DOHH2 (cell line): Measurements from ENCODE around the gene C13orf42.

Source experiments
- H3F3A ChIP-seq: fragments of 200-600 bp; sonication (generic), shearing (Covaris generic); 2 replicates; pipeline ENCODE4 v1.6.0; 2016; ENCODE audit warnings: antibody characterized with exemption, mild to moderate bottlenecking; ENCODE audit not compliant: control insufficient read depth, insufficient read depth
- H3K27ac ChIP-seq: fragments of 200-600 bp; sonication (generic); 2 replicates; pipeline ENCODE4 v1.5.1; 2014; ENCODE audit warnings: low read depth, mild to moderate bottlenecking, low read length, moderate library complexity
- H3K27me3 ChIP-seq: fragments of 200-600 bp; sonication (generic); 2 replicates; pipeline ENCODE4 v1.6.1; 2014; ENCODE audit warnings: mild to moderate bottlenecking, low read length, mixed read lengths; ENCODE audit not compliant: control insufficient read depth
- H3K36me3 ChIP-seq: fragments of 200-600 bp; sonication (generic); 2 replicates; pipeline ENCODE4 v1.6.1; 2014; ENCODE audit warnings: mild to moderate bottlenecking, low read length, moderate library complexity, mixed read lengths; ENCODE audit not compliant: control insufficient read depth
- H3K4me1 ChIP-seq: fragments of 200-600 bp; sonication (generic); 2 replicates; pipeline ENCODE4 v1.6.1; 2014; ENCODE audit warnings: mild to moderate bottlenecking, low read length, mixed read lengths; ENCODE audit not compliant: control insufficient read depth
- H3K4me2 ChIP-seq: fragments of 200-600 bp; sonication (generic); 2 replicates; pipeline ENCODE4 v1.6.0; 2014; ENCODE audit warnings: mild to moderate bottlenecking, low read length, moderate library complexity
- H3K4me3 ChIP-seq: fragments of 200-600 bp; sonication (generic); 2 replicates; pipeline ENCODE4 v1.5.1; 2014; ENCODE audit warnings: mild to moderate bottlenecking, low read length, mixed read lengths
- H3K79me2 ChIP-seq: fragments of 200-600 bp; sonication (generic); 2 replicates; pipeline ENCODE4 v1.6.1; 2014; ENCODE audit warnings: mild to moderate bottlenecking, low read length, mixed read lengths; ENCODE audit not compliant: control insufficient read depth
- H3K9me2 ChIP-seq: fragments of 200-600 bp; sonication (generic); replicated peaks from 2 replicates; pipeline ENCODE4 v1.6.1; 2014; ENCODE audit warnings: mild to moderate bottlenecking, low read length, mixed read lengths; ENCODE audit not compliant: control insufficient read depth
- H3K9me3 ChIP-seq: fragments of 200-600 bp; sonication (generic); 2 replicates; pipeline ENCODE4 v1.6.1; 2014; ENCODE audit warnings: antibody characterized with exemption, low read length, mixed read lengths; ENCODE audit not compliant: control insufficient read depth, insufficient read depth
- H4K20me1 ChIP-seq: fragments of 200-600 bp; sonication (generic); 2 replicates; pipeline ENCODE4 v1.6.0; 2014; ENCODE audit warnings: low read depth, mild to moderate bottlenecking, antibody characterized with exemption, low read length, moderate library complexity; ENCODE audit not compliant: control insufficient read depth, insufficient read depth
- EZH2phosphoT487 ChIP-seq: fragments of 200-600 bp; sonication (generic); IDR thresholded peaks from 2 replicates; pipeline ENCODE4 v1.6.1; 2017; ENCODE audit warnings: borderline replicate concordance, mild to moderate bottlenecking, antibody characterized with exemption, low read length, moderate library complexity, mixed read lengths
- TF ChIP-seq, protein P1 (sequence below): fragments of 200-600 bp; sonication (generic); IDR thresholded peaks from one replicate; pipeline ENCODE4 v1.5.1; 2014; ENCODE audit warnings: antibody characterized with exemption, mild to moderate bottlenecking, low read depth, low read length; ENCODE audit not compliant: poor library complexity, severe bottlenecking

The C13orf42 gene

DNA sequence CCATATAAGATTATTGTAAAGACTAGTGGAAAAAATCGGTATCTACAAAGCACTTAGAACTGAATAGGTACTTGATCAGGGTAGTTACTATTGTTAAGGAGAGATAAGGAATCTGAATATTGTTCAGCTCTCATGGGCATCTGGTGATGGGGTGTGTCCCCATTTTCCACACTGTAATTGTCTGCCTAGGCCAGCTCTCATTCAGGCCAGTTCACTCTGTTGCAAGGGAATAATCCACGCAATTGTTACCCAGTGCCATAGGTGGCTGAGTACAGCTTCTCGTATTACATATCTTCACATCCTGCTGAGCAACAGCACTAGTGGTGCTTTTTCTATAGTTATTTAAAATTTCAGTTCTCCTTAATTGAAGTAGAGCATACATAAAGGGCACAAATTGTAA, 45.6 kb upstream of the C13orf42 start:
- H3K27ac ChIP-seq = no peak overlapping the region
- no peaks in the 10 kb centered on the region for H4K20me1 ChIP-seq
- H3K9me3 ChIP-seq = no peaks in the 10 kb centered on the region
- no peak overlapping the region for H3K4me2 ChIP-seq
- no peak for TF ChIP-seq EZH2phosphoT487
- TF ChIP-seq, protein P1, sequence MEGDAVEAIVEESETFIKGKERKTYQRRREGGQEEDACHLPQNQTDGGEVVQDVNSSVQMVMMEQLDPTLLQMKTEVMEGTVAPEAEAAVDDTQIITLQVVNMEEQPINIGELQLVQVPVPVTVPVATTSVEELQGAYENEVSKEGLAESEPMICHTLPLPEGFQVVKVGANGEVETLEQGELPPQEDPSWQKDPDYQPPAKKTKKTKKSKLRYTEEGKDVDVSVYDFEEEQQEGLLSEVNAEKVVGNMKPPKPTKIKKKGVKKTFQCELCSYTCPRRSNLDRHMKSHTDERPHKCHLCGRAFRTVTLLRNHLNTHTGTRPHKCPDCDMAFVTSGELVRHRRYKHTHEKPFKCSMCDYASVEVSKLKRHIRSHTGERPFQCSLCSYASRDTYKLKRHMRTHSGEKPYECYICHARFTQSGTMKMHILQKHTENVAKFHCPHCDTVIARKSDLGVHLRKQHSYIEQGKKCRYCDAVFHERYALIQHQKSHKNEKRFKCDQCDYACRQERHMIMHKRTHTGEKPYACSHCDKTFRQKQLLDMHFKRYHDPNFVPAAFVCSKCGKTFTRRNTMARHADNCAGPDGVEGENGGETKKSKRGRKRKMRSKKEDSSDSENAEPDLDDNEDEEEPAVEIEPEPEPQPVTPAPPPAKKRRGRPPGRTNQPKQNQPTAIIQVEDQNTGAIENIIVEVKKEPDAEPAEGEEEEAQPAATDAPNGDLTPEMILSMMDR = no peak
- no peaks in the 10 kb centered on the region; the same call in 1 of the 2 replicates for H3K27me3 ChIP-seq
- H3K9me2 ChIP-seq = no peaks in the 10 kb centered on the region
- no peaks in the 10 kb centered on the region for H3K79me2 ChIP-seq
- no peaks in the 10 kb centered on the region for H3K4me1 ChIP-seq
- no peaks in the 10 kb centered on the region for H3F3A ChIP-seq
- no peak overlapping the region for H3K4me3 ChIP-seq
- H3K36me3 ChIP-seq = no peaks in the 10 kb centered on the region

DNA sequence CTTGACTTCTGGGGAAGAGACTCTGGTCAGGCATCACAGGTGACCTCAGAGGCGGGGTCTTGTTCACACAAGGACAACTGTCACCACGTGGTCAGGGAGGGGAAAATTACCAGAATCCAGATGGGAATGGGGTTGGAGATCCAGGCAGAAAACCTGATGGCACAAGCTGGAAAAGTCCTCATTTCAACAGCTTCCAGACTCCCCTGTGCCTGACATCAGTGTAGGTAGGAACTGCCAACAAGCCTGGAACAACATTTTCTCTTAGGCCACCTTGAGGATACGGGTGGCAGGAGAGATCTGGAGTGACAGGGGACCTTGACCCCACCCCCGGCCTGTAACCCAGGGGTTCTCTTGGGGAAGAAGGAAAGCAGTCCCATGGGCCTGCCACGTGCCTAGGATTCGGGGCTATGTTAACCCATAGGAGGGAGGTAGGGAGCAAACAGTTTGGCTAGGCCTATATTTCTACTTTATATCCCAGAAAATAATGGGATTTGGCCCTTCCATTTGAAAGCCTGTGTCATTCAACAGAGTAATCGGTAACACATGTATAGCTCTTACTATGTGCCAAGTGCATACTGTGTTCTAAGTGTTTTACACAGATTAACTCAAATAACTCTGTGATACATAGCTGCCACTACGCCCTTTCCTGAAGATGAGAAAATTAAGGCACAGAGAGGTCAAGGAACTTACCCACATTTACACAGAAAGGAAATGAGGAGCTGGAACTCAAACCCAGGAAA, 44.9 kb upstream of the C13orf42 start:
- H3F3A ChIP-seq = no peaks in the 10 kb centered on the region
- H3K4me3 ChIP-seq = no peak overlapping the region
- no peak overlapping the region for H3K4me2 ChIP-seq
- no peak for TF ChIP-seq EZH2phosphoT487
- TF ChIP-seq, protein P1 = no peak
- H3K4me1 ChIP-seq = no peaks in the 10 kb centered on the region
- H3K9me3 ChIP-seq = no peaks in the 10 kb centered on the region
- no peaks in the 10 kb centered on the region for H3K79me2 ChIP-seq
- H3K27me3 ChIP-seq = peaks cover 6% of the 10 kb centered on the region
- no peaks in the 10 kb centered on the region for H3K9me2 ChIP-seq
- no peak overlapping the region for H3K27ac ChIP-seq
- no peaks in the 10 kb centered on the region for H3K36me3 ChIP-seq
- H4K20me1 ChIP-seq = no peaks in the 10 kb centered on the region

DNA sequence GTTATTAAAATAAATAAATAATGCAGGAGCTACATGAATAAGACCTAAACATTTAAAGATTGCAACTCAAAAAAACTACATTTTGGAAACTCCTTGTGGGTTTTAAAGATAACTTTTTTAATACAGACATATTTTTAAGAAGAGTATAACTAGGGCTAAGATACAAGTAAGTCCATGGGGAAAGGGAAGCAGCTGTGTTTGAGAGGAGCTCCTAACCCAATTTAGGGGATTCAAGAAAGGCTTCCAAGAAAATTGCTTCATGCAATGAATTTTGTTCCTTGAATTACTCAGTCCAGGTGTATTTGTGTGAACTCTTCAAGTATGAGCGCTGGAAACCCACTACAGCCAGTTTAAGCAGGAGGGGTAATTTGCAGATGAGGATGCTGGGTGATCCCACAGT, 44.1 kb upstream of the C13orf42 start:
- no peaks in the 10 kb centered on the region for H4K20me1 ChIP-seq
- peaks cover 11% of the 10 kb centered on the region for H3K27me3 ChIP-seq
- no peaks in the 10 kb centered on the region for H3K79me2 ChIP-seq
- H3K4me3 ChIP-seq = no peak overlapping the region
- TF ChIP-seq, protein P1 = no peak
- TF ChIP-seq EZH2phosphoT487 = no peak
- no peak overlapping the region for H3K4me2 ChIP-seq
- no peaks in the 10 kb centered on the region for H3K36me3 ChIP-seq
- H3K9me3 ChIP-seq = no peaks in the 10 kb centered on the region
- H3K27ac ChIP-seq = no peak overlapping the region
- no peaks in the 10 kb centered on the region for H3F3A ChIP-seq
- no peaks in the 10 kb centered on the region for H3K9me2 ChIP-seq
- H3K4me1 ChIP-seq = no peaks in the 10 kb centered on the region
